ENCODE results near the gene ZGPAT.

DNA sequence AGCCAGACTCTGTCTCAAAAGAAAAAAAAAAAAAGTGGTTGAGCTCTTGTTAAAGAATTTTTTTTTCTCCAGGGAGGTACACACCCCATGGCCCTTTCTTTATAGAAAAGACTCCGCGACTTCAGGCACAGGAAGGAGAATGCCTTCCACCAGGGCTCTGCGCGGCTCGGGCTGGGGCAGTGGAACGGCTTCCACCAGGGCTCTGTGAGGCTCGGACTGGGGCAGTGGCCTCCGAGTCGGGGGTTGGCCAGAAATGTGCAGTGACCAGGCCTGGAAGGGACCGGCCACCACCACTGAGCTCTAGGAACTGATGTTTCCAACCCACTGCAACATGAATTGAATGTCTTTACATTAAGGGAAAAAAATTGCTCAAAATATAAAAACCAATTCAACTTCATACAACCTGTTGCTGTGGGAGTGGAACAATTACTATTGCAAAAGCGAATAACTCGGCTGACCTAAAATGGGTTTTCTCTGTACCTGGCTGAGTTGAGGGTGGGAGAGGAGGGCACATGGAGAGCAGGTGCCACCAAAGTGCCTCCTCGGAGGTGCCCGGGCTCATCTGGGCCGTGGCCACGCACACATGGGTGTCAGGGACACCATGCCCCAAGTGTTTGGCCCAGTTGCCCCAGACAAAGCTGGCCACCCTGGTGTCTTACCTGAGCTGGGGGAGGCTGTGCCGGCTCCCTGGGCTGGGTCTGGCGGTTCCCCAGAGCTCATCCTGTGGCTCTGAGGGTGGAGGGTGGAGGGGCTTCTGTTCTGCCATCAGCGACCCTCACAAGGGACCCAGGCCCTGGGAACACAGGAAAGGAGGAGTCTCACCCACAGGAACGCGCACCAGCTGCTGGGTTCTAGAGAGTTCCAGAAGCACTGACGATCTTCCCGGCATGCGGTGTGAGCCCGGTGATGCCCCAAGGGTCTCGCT is 61.0 kb downstream of the ZGPAT start:
- TF ChIP-seq, protein P1, sequence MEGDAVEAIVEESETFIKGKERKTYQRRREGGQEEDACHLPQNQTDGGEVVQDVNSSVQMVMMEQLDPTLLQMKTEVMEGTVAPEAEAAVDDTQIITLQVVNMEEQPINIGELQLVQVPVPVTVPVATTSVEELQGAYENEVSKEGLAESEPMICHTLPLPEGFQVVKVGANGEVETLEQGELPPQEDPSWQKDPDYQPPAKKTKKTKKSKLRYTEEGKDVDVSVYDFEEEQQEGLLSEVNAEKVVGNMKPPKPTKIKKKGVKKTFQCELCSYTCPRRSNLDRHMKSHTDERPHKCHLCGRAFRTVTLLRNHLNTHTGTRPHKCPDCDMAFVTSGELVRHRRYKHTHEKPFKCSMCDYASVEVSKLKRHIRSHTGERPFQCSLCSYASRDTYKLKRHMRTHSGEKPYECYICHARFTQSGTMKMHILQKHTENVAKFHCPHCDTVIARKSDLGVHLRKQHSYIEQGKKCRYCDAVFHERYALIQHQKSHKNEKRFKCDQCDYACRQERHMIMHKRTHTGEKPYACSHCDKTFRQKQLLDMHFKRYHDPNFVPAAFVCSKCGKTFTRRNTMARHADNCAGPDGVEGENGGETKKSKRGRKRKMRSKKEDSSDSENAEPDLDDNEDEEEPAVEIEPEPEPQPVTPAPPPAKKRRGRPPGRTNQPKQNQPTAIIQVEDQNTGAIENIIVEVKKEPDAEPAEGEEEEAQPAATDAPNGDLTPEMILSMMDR (IDR thresholded peaks at IDR 0.05 in 2 of 3, conservative IDR thresholded peaks at IDR 0.05 in 1 of 3; ENCODE audit: control insufficient read depth in 2 of 3, extremely low read depth in 1 of 3, insufficient read depth in 1 of 3, low read depth in 3 of 3, low read length in 3 of 3) = no peak
- TF ChIP-seq FOXK2 (IDR thresholded peaks at IDR 0.05) (no peak), EZH2 (IDR thresholded peaks at IDR 0.05; ENCODE audit: borderline replicate concordance, control insufficient read depth, low read depth, low read length) (no peak), POLR2AphosphoS5 (IDR thresholded peaks at IDR 0.05; ENCODE audit: low read length) (no peak), EP300 (IDR thresholded peaks at IDR 0.05; ENCODE audit: borderline replicate concordance in 1 of 2, control insufficient read depth in 1 of 2, low read depth in 2 of 2, low read length in 2 of 2) (no peak), ZNF622 (IDR thresholded peaks at IDR 0.05) (no peak), JUND (IDR thresholded peaks at IDR 0.05; ENCODE audit: low read depth, low read length) (no peak), TARDBP (IDR thresholded peaks at IDR 0.05; ENCODE audit: borderline replicate concordance) (no peak), BHLHE40 (IDR thresholded peaks at IDR 0.05; ENCODE audit: borderline replicate concordance in 1 of 2, low read depth in 2 of 2, low read length in 1 of 2) (no peak), GABPA (IDR thresholded peaks at IDR 0.05; ENCODE audit: low read depth) (no peak), TCF12 (IDR thresholded peaks at IDR 0.05; ENCODE audit: low read depth, low read length) (no peak), ASH2L (IDR thresholded peaks at IDR 0.05; ENCODE audit: borderline replicate concordance, low read depth) (no peak)
- TF ChIP-seq, protein P2, sequence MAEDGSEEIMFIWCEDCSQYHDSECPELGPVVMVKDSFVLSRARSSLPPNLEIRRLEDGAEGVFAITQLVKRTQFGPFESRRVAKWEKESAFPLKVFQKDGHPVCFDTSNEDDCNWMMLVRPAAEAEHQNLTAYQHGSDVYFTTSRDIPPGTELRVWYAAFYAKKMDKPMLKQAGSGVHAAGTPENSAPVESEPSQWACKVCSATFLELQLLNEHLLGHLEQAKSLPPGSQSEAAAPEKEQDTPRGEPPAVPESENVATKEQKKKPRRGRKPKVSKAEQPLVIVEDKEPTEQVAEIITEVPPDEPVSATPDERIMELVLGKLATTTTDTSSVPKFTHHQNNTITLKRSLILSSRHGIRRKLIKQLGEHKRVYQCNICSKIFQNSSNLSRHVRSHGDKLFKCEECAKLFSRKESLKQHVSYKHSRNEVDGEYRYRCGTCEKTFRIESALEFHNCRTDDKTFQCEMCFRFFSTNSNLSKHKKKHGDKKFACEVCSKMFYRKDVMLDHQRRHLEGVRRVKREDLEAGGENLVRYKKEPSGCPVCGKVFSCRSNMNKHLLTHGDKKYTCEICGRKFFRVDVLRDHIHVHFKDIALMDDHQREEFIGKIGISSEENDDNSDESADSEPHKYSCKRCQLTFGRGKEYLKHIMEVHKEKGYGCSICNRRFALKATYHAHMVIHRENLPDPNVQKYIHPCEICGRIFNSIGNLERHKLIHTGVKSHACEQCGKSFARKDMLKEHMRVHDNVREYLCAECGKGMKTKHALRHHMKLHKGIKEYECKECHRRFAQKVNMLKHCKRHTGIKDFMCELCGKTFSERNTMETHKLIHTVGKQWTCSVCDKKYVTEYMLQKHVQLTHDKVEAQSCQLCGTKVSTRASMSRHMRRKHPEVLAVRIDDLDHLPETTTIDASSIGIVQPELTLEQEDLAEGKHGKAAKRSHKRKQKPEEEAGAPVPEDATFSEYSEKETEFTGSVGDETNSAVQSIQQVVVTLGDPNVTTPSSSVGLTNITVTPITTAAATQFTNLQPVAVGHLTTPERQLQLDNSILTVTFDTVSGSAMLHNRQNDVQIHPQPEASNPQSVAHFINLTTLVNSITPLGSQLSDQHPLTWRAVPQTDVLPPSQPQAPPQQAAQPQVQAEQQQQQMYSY (CRISPR knock-in tag; IDR thresholded peaks at IDR 0.05) = no peak
- TF ChIP-seq, protein P3, sequence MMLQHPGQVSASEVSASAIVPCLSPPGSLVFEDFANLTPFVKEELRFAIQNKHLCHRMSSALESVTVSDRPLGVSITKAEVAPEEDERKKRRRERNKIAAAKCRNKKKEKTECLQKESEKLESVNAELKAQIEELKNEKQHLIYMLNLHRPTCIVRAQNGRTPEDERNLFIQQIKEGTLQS (IDR thresholded peaks at IDR 0.05; ENCODE audit: borderline replicate concordance, extremely low read depth, low read depth, low read length) = no peak

Measured in GM12878 (cell line).